ENCODE measurements around the gene XYLT1.

DNA sequence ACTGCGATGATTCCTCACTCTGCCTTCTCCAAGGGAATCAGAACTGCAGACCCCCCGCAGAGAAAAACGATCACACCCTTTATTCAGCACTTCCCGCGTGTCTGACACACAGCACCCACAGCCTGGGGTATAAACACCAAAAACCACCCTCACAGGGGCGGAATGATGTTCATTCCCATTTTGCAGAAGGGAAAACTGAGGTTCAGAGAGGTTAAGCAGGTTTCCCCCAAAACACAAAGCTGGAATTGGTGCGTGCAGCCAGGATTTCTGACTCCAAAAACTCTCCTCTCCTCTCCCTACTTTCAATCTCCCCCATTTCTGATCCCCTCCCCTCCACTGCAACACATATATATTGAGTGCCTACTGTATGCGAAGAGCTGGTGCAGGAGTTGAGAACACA, 55.8 kb downstream of the XYLT1 start:
- TF ChIP-seq, protein P1, sequence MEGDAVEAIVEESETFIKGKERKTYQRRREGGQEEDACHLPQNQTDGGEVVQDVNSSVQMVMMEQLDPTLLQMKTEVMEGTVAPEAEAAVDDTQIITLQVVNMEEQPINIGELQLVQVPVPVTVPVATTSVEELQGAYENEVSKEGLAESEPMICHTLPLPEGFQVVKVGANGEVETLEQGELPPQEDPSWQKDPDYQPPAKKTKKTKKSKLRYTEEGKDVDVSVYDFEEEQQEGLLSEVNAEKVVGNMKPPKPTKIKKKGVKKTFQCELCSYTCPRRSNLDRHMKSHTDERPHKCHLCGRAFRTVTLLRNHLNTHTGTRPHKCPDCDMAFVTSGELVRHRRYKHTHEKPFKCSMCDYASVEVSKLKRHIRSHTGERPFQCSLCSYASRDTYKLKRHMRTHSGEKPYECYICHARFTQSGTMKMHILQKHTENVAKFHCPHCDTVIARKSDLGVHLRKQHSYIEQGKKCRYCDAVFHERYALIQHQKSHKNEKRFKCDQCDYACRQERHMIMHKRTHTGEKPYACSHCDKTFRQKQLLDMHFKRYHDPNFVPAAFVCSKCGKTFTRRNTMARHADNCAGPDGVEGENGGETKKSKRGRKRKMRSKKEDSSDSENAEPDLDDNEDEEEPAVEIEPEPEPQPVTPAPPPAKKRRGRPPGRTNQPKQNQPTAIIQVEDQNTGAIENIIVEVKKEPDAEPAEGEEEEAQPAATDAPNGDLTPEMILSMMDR (IDR thresholded peaks at IDR 0.05), result no peak
- no peak for TF ChIP-seq POLR2A (IDR thresholded peaks at IDR 0.05)
- TF ChIP-seq POLR2AphosphoS5 (IDR thresholded peaks at IDR 0.05), result no peak
